OCI-LY1 (cell line): ENCODE data around the gene PNPLA7.

Experiments
- EZH2 ChIP-seq: fragments of 200-600 bp; sonication (generic), shearing (Covaris generic); IDR thresholded peaks from 2 replicates; pipeline ENCODE4 v1.8.0; 2017; ENCODE audit warnings: borderline replicate concordance, mixed run types, mild to moderate bottlenecking, antibody characterized with exemption, low read length, moderate library complexity, mixed read lengths
- TF ChIP-seq, protein P1 (sequence below): fragments of 200-600 bp; sonication (generic), shearing (Covaris generic); IDR thresholded peaks from 2 replicates; pipeline ENCODE4 v1.5.1; 2017; ENCODE audit warnings: mild to moderate bottlenecking, antibody characterized with exemption, low read length, moderate library complexity, mixed read lengths

DNA sequence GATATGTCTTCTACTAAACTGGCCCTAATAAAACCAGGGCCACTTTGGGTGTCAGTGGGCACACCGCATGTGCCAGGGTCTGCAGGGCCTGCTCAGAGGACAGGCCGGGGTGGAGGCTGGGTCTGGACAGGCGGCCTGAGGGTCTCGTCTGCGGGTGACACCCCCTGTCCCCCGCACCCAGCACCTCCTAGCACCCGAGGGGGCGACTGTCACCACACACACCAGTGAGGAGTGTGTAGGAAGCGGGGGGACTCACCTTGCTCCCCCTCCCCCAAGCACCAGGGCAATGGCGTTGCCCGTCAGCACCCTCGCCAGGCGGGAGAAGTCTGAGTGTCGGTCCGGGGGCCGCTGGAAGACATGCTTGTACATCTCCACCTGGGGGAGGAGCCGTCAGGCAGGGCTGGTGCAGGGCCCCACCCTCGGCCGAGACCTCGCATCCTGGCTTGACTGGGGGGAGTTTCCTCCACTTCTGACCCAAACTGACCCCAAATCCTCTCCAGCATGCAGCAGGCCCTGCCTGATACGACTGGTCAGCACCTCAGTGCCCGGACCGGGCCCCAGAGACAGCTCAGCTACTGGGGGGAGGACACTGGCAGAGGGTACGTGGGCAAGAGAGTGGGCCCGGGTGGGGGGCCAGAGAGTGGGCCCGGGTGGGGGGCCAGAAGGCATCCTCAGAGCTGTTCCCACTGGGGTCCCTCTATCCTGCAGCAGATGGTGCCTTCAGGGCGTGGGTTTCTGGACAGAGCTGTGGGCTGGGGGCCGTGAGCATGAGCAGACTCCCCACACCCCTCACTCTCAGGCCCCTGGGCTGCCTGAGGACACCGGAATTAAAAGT lies 72.2 kb downstream of the PNPLA7 start:
- TF ChIP-seq, protein P1, sequence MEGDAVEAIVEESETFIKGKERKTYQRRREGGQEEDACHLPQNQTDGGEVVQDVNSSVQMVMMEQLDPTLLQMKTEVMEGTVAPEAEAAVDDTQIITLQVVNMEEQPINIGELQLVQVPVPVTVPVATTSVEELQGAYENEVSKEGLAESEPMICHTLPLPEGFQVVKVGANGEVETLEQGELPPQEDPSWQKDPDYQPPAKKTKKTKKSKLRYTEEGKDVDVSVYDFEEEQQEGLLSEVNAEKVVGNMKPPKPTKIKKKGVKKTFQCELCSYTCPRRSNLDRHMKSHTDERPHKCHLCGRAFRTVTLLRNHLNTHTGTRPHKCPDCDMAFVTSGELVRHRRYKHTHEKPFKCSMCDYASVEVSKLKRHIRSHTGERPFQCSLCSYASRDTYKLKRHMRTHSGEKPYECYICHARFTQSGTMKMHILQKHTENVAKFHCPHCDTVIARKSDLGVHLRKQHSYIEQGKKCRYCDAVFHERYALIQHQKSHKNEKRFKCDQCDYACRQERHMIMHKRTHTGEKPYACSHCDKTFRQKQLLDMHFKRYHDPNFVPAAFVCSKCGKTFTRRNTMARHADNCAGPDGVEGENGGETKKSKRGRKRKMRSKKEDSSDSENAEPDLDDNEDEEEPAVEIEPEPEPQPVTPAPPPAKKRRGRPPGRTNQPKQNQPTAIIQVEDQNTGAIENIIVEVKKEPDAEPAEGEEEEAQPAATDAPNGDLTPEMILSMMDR, result no peak
- TF ChIP-seq EZH2, result no peak
